ENCODE measurements around the gene C19orf85.

C19orf85 gene

DNA sequence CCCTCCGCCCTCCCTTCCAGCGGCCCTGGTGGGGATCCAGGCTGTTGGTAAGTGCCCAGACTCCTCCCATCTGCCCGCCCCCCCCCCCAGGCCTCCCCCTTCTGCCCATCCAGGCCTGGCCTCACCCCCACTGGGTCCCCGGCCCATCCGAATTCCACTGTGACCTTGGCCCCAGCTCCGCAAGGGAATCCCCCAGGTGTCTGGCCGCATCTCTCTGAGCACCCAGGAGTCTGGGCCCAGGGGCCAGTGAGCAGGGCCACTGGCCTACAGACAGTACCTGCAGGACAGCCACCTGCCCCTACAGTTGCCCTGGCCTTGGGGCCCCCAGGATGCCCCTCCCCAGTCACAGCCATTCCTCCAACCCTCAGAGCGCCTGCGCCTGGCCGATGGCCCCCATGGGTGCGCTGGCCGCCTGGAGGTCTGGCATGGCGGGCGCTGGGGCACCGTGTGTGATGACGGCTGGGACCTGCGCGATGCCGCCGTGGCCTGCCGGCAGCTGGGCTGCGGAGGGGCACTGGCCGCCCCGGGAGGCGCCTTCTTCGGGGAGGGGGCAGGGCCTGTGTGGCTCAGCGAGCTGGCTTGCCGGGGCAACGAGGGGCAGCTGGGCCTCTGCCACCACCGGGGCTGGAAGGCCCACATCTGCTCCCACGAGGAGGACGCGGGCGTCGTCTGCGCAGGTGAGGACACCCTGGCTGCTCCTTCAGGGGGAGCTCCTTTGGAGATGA, 24.6 kb upstream of the C19orf85 start:
- no peak for TF ChIP-seq ZNF311 (tag by site-specific recombination; IDR thresholded peaks at IDR 0.05; ENCODE audit: borderline replicate concordance)
- TF ChIP-seq, protein P1, sequence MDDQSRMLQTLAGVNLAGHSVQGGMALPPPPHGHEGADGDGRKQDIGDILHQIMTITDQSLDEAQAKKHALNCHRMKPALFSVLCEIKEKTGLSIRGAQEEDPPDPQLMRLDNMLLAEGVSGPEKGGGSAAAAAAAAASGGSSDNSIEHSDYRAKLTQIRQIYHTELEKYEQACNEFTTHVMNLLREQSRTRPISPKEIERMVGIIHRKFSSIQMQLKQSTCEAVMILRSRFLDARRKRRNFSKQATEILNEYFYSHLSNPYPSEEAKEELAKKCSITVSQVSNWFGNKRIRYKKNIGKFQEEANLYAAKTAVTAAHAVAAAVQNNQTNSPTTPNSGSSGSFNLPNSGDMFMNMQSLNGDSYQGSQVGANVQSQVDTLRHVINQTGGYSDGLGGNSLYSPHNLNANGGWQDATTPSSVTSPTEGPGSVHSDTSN (CRISPR knock-in tag; IDR thresholded peaks at IDR 0.05) = peak; percentile 36; the same call in 1 of the 2 replicates
- no peak for TF ChIP-seq WT1 (tag by site-specific recombination; IDR thresholded peaks at IDR 0.05)
- no peak for TF ChIP-seq ZNF544 (tag by site-specific recombination; IDR thresholded peaks at IDR 0.05)
- no peak for TF ChIP-seq ZSCAN30 (tag by site-specific recombination; IDR thresholded peaks at IDR 0.05)
- no peak for TF ChIP-seq TRIM28 (IDR thresholded peaks at IDR 0.05; ENCODE audit: borderline replicate concordance, low read length)
- TF ChIP-seq, protein P2, sequence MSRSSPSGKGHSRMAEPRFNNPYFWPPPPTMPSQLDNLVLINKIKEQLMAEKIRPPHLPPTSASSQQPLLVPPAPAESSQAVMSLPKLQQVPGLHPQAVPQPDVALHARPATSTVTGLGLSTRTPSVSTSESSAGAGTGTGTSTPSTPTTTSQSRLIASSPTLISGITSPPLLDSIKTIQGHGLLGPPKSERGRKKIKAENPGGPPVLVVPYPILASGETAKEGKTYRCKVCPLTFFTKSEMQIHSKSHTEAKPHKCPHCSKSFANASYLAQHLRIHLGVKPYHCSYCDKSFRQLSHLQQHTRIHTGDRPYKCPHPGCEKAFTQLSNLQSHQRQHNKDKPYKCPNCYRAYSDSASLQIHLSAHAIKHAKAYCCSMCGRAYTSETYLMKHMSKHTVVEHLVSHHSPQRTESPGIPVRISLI (tag by site-specific recombination; IDR thresholded peaks at IDR 0.05) = no peak
- TF ChIP-seq ZNF629 (tag by site-specific recombination; IDR thresholded peaks at IDR 0.05) = no peak
- CTCF ChIA-PET = interaction anchor here (1.1 to 4.4 kb wide), 3 partner anchors 15 to 165 kb away, joined by 8 to 28 read pairs (median 8); no protein-coding TSS in a partner anchor
- POLR2A ChIA-PET = interaction anchor here (2.5 kb wide), 1 partner anchor 13 kb away, joined by 24 read pairs; the partner anchor contains the start of gene ZNF628
- Histone ChIP-seq H3K27ac (ENCODE audit: extremely low read depth, low read depth, low read length) (no peak overlapping the region), H3K9me3 (ENCODE audit: control insufficient read depth, insufficient read depth, low read depth, low read length) (no peaks in the 10 kb centered on the region), H3K4me3 (ENCODE audit: low read depth, low read length) (no peak overlapping the region), H3K36me3 (ENCODE audit: control insufficient read depth in 2 of 2, insufficient read depth in 1 of 2, low read length in 2 of 2) (no peaks in the 10 kb centered on the region), H3K4me1 (ENCODE audit: control insufficient read depth, insufficient read depth, low read length) (peaks cover 23% of the 10 kb centered on the region)

DNA sequence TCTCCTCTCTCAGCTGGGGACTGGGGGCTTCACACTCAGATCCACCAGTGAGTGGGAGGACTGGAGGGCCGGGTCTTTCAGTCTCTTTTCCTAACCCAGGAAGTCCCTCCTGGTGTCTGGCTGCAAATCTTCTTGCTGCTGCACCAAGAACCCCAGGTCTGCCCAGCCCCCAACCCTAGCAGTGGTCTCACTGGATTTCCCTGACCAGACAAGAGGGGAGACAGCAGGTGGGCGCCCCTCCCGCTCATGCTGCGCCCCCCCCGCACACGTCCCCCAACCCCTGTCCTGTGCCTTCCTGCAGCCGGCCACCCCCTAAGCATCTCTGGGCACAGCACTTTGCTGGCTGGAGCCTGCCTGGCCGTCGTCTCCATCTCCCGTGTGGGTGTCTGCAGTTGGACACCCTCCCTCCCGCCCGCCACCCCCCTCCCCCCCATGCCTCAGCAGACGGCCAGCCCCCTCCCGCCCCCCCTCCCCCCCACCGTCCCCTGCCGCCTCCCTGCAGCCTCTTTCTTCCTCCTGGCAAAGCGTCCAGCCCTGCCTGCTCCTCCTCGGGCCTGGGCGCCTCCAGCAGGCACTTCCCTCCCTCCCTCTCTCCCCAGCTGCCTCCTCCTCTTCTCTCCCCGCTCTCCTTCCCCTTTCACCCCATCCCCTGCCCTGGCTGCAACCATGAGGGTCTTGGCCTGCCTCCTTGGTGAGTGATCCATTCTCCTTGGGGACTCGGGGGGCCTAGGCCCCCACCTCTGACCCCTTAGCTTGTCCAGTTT, 23.6 kb upstream of the C19orf85 start, which contains the start of gene SSC5D:
Gene SSC5D (plus strand): TSS at position 513 of the 764 bp plus-strand sequence. CDS start 154 bp downstream, at position 667.
- POLR2A ChIA-PET = interaction anchor here (0.7 to 2.5 kb wide), 6 partner anchors 12 to 229 kb away, joined by 3 to 24 read pairs (median 6); partner anchors contain the start of genes FIZ1, KMT5C, PPP6R1 and TMEM238
- peaks cover 23% of the 10 kb centered on the region for H3K4me1 ChIP-seq (ENCODE audit: control insufficient read depth, insufficient read depth, low read length)
- no peaks in the 10 kb centered on the region for H3K36me3 ChIP-seq (ENCODE audit: control insufficient read depth in 2 of 2, insufficient read depth in 1 of 2, low read length in 2 of 2)
- no peak within 1 kb of the TSS for H3K4me3 ChIP-seq (ENCODE audit: low read depth, low read length)
- CTCF ChIA-PET = interaction anchor here (0.6 to 4.3 kb wide), 7 partner anchors 16 to 328 kb away, joined by 3 to 42 read pairs (median 3); partner anchors contain the start of gene ZNF865
- peak within 1 kb of the TSS; percentile 45 for H3K27ac ChIP-seq (ENCODE audit: extremely low read depth, low read depth, low read length)
- no peaks in the 10 kb centered on the region for H3K9me3 ChIP-seq (ENCODE audit: control insufficient read depth, insufficient read depth, low read depth, low read length)
- no peak for TF ChIP-seq ZFP41 (tag by site-specific recombination; IDR thresholded peaks at IDR 0.05; ENCODE audit: borderline replicate concordance)
- TF ChIP-seq ZNF596 (tag by site-specific recombination; IDR thresholded peaks at IDR 0.05) = no peak
- TF ChIP-seq GLI2 (tag by site-specific recombination; IDR thresholded peaks at IDR 0.05; ENCODE audit: borderline replicate concordance, low read depth) = no peak
- TF ChIP-seq, protein P2 (tag by site-specific recombination; IDR thresholded peaks at IDR 0.05) = no peak
- TF ChIP-seq MEIS1 (CRISPR knock-in tag; IDR thresholded peaks at IDR 0.05; ENCODE audit: borderline replicate concordance) = no peak
- TF ChIP-seq ZNF792 (tag by site-specific recombination; IDR thresholded peaks at IDR 0.05) = no peak
- TF ChIP-seq, protein P1 (CRISPR knock-in tag; IDR thresholded peaks at IDR 0.05) = no peak
- TF ChIP-seq, protein P3, sequence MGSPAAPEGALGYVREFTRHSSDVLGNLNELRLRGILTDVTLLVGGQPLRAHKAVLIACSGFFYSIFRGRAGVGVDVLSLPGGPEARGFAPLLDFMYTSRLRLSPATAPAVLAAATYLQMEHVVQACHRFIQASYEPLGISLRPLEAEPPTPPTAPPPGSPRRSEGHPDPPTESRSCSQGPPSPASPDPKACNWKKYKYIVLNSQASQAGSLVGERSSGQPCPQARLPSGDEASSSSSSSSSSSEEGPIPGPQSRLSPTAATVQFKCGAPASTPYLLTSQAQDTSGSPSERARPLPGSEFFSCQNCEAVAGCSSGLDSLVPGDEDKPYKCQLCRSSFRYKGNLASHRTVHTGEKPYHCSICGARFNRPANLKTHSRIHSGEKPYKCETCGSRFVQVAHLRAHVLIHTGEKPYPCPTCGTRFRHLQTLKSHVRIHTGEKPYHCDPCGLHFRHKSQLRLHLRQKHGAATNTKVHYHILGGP (tag by site-specific recombination; IDR thresholded peaks at IDR 0.05) = no peak
- no peak for TF ChIP-seq ZNF202 (tag by site-specific recombination; IDR thresholded peaks at IDR 0.05; ENCODE audit: borderline replicate concordance)
- no peak for TF ChIP-seq ZNF426 (tag by site-specific recombination; IDR thresholded peaks at IDR 0.05)
- no peak for TF ChIP-seq ZNF626 (tag by site-specific recombination; IDR thresholded peaks at IDR 0.05)
- TF ChIP-seq ZNF791 (tag by site-specific recombination; IDR thresholded peaks at IDR 0.05) = no peak
- no peak for TF ChIP-seq GFI1B (tag by site-specific recombination; IDR thresholded peaks at IDR 0.05)
- peak; percentile 7; the same call in 1 of the 2 replicates for TF ChIP-seq SP7 (tag by site-specific recombination; IDR thresholded peaks at IDR 0.05)
- TF ChIP-seq ZNF211 (tag by site-specific recombination; IDR thresholded peaks at IDR 0.05; ENCODE audit: low read depth) = no peak
- no peak for TF ChIP-seq ZNF311 (tag by site-specific recombination; IDR thresholded peaks at IDR 0.05; ENCODE audit: borderline replicate concordance)
- TF ChIP-seq ZNF19 (tag by site-specific recombination; IDR thresholded peaks at IDR 0.05; ENCODE audit: low read depth) = no peak
- TF ChIP-seq, protein P4, sequence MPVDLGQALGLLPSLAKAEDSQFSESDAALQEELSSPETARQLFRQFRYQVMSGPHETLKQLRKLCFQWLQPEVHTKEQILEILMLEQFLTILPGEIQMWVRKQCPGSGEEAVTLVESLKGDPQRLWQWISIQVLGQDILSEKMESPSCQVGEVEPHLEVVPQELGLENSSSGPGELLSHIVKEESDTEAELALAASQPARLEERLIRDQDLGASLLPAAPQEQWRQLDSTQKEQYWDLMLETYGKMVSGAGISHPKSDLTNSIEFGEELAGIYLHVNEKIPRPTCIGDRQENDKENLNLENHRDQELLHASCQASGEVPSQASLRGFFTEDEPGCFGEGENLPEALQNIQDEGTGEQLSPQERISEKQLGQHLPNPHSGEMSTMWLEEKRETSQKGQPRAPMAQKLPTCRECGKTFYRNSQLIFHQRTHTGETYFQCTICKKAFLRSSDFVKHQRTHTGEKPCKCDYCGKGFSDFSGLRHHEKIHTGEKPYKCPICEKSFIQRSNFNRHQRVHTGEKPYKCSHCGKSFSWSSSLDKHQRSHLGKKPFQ (tag by site-specific recombination; IDR thresholded peaks at IDR 0.05) = no peak; the same call in 1 of the 2 replicates
- no peak for TF ChIP-seq ZNF629 (tag by site-specific recombination; IDR thresholded peaks at IDR 0.05)
- no peak for TF ChIP-seq ZNF2 (tag by site-specific recombination; IDR thresholded peaks at IDR 0.05)
